GM12878 (cell line): ENCODE data around the gene HJV. TPM values are rescaled to one million over a fixed set of nuclear protein-coding genes. Genes with fewer than 3 reads are reported as not detected.
A peak's percentile ranks its signal among the peaks of the same experiment; 100 is the strongest.

Experiments
- ATAC-seq: fragments of 200-7000 bp; cut with Tn5 transposase; 3 replicates; pipeline ENCODE4 v1.9.1; 2020; ENCODE audit warnings: mild to moderate bottlenecking, moderate library complexity
- BruUV-seq: library from RNA; stranded (reverse); fragments of 400-500 nt; replicated peaks from 2 replicates; lab custom pipeline; 2021; lab: Mats Ljungman, UMichigan
- CTCF ChIA-PET: fragments of 300-600 bp; sonication (Branson Sonifier 250); formaldehyde crosslinking; extraction: SDS; loops from one replicate; lab custom pipeline; 2021; ENCODE audit warnings: inconsistent platforms; lab: Yijun Ruan, JAX
- POLR2A ChIA-PET: fragments of 350-600 bp; formaldehyde crosslinking; extraction: SDS; loops from one replicate; lab custom pipeline; 2021; ENCODE audit warnings: inconsistent platforms; lab: Charles Lee
- RAD21 ChIA-PET: fragments of 300-600 bp; sonication (Branson Sonifier 250); formaldehyde crosslinking; loops from one replicate; lab custom pipeline; 2023; ENCODE audit warnings: antibody characterized with exemption; ENCODE audit not compliant: unreplicated experiment; lab: Charles Lee
- SMC1A ChIA-PET: fragments of 300-600 bp; sonication (Branson Sonifier 250); formaldehyde crosslinking; loops from one replicate; lab custom pipeline; 2023; ENCODE audit not compliant: unreplicated experiment, uncharacterized antibody; lab: Charles Lee
- DNase-seq: peaks from one replicate; pipeline ENCODE4 v3.0.0-alpha.2; 2011; ENCODE audit warnings: low read depth, low spot score
- FAIRE-seq: peaks from 3 replicates; lab custom pipeline; 2011; peaks lifted over from hg19 to GRCh38; lab: Jason Lieb, UNC
- H2AFZ ChIP-seq: 2 replicates; pipeline ENCODE4 v1.6.0; 2011; ENCODE audit warnings: low read depth, low read length, control low read depth; ENCODE audit not compliant: control insufficient read depth
- H3K27ac ChIP-seq: 2 replicates; pipeline ENCODE4 v1.5.1; 2011; ENCODE audit warnings: control low read depth; ENCODE audit not compliant: control insufficient read depth, insufficient read depth
- H3K27me3 ChIP-seq, 2 experiments: replicated peaks in 1 of 2; 2 replicates each; pipeline versions ENCODE4 v1.6.0 to v1.6.1; 2011; ENCODE audit warnings: low read length in 1 of 2; ENCODE audit not compliant: control insufficient read depth in 2 of 2, insufficient read depth in 2 of 2
- H3K36me3 ChIP-seq, 2 experiments: 2 replicates each; pipeline ENCODE4 v1.5.1; 2011; ENCODE audit warnings: low read length in 1 of 2; ENCODE audit not compliant: control insufficient read depth in 2 of 2, insufficient read depth in 2 of 2
- H3K4me1 ChIP-seq: 2 replicates; pipeline ENCODE4 v1.6.1; 2011; ENCODE audit warnings: mild to moderate bottlenecking, low read length, moderate library complexity, mixed read lengths; ENCODE audit not compliant: control insufficient read depth, insufficient read depth
- H3K4me2 ChIP-seq: 2 replicates; pipeline ENCODE4 v1.6.0; 2011; ENCODE audit warnings: control low read depth; ENCODE audit not compliant: control insufficient read depth, insufficient read depth
- H3K4me3 ChIP-seq: fragments of 200-600 bp; sonication (generic); 2 replicates; pipeline ENCODE4 v1.5.1; 2016
- H3K79me2 ChIP-seq: 2 replicates; pipeline ENCODE4 v1.6.0; 2011; ENCODE audit warnings: low read length; ENCODE audit not compliant: control insufficient read depth, insufficient read depth
- H3K9ac ChIP-seq: 2 replicates; pipeline ENCODE4 v1.8.0; 2011; ENCODE audit warnings: low read length, control low read depth, mixed read lengths; ENCODE audit not compliant: control insufficient read depth, insufficient read depth
- H3K9me3 ChIP-seq: replicated peaks from 3 replicates; pipeline ENCODE4 v1.5.1; 2011; ENCODE audit warnings: mild to moderate bottlenecking, low read length; ENCODE audit not compliant: control insufficient read depth, insufficient read depth
- H4K20me1 ChIP-seq: 2 replicates; pipeline ENCODE4 v1.6.0; 2011; ENCODE audit not compliant: control insufficient read depth, insufficient read depth
- BCL3 ChIP-seq: IDR thresholded peaks from 2 replicates; pipeline ENCODE4 v1.6.1; 2011; ENCODE audit warnings: borderline replicate concordance, low read depth, mild to moderate bottlenecking, moderate library complexity, low read length; ENCODE audit not compliant: insufficient read depth, poor library complexity, severe bottlenecking
- EZH2 ChIP-seq: IDR thresholded peaks from 2 replicates; pipeline ENCODE4 v1.6.1; 2012; ENCODE audit warnings: low read depth, mild to moderate bottlenecking, control low read depth, inconsistent platforms, low read length, borderline replicate concordance; ENCODE audit not compliant: control insufficient read depth
- IRF4 ChIP-seq: IDR thresholded peaks from 2 replicates; pipeline ENCODE4 v1.6.1; 2011; ENCODE audit warnings: low read depth, low read length
- NR2C1 ChIP-seq: fragments of 450-650 bp; IDR thresholded peaks from 2 replicates; pipeline ENCODE4 v1.6.1; 2017; ENCODE audit warnings: antibody characterized with exemption, mild to moderate bottlenecking, moderate library complexity
- RAD51 ChIP-seq: fragments of 450-650 bp; IDR thresholded peaks from 2 replicates; pipeline ENCODE4 v1.6.1; 2016; ENCODE audit warnings: moderate library complexity, mild to moderate bottlenecking, inconsistent platforms
- SRF ChIP-seq, 2 experiments: IDR thresholded peaks; 2 replicates each; pipeline ENCODE4 v1.6.1; 2011; ENCODE audit warnings: low read depth in 2 of 2, low read length in 2 of 2, mild to moderate bottlenecking in 1 of 2, moderate library complexity in 1 of 2
- WGBS: methylation state at CpG from one replicate; pipeline ENCODE4 v1.1.6; 2016; ENCODE audit warnings: low lambda C conversion rate; ENCODE audit not compliant: insufficient replicate concordance, insufficient coverage; ENCODE audit errors: missing lambda C conversion rate; 5-methylcytosine and 5-hydroxymethylcytosine counted together
- in situ Hi-C: fragments of 300-500 bp; cut with MboI; formaldehyde crosslinking; loops from 9 replicates; pipeline ENCODE4 v1.14.3; 2018; ENCODE audit warnings: mixed read lengths
- intact Hi-C: fragments of 100-400 bp; cut with micrococcal nuclease; formaldehyde crosslinking; loops from one replicate; pipeline ENCODE4 v1.14.2; 2022; ENCODE audit not compliant: unreplicated experiment
- polyA plus RNA-seq, 11 experiments: library from polyadenylated mRNA; depleted of rRNA in 4 of 11; unstranded in 6 of 11; stranded (reverse) in 5 of 11; fragments of >200 nt; fragmentation: Nextera tagmentation in 4 of 11; fragmentation: Illumina TruSeq in 1 of 11; extraction: Ambion mirVana in 4 of 11; extraction: Trizol in 1 of 11; gene quantifications; 1 replicate in 1 of 11; 2 replicates in 10 of 11; pipeline versions ENCODE4 v1.2.1 to v1.2.3, GENCODE V29; 2011 to 2016; ENCODE audit warnings: inconsistent platforms in 2 of 11, missing spikeins in 2 of 11, low read depth in 1 of 11
- total RNA-seq, 4 experiments: library from RNA; depleted of rRNA in 3 of 4; stranded (reverse); fragments of >200 nt in 3 of 4; fragmentation: Illumina TruSeq in 1 of 4; extraction: Trizol in 1 of 4; gene quantifications; 2 replicates each; pipeline versions ENCODE4 v1.2.1 to v1.2.3, GENCODE V29; 2013 to 2021

Gene HJV
- total and polyA plus RNA-seq, 10 of the 15 experiments (the other 5 are each of a cell fraction or from before 2014, with no cell fraction given) = not detected

GRCh38 chr1:145986551-145986950, 35.0 kb downstream of the HJV start (continued):
- no peak for TF ChIP-seq NR2C1
- TF ChIP-seq IRF4 = no peak
- no peak for TF ChIP-seq EZH2
- TF ChIP-seq BCL3 = no peak

GRCh38 chr1:145985502-145986439, 35.8 kb downstream of the HJV start:
- ChIA-PET CTCF (interaction anchor here (1.1 to 1.4 kb wide), 3 partner anchors 21 to 79 kb away, joined by 3 to 4 read pairs (median 3); no protein-coding TSS in a partner anchor), RAD21 (no interaction called here), SMC1A (interaction anchor here (0.8 to 10.9 kb wide), 3 partner anchors 8 to 21 kb away, joined by 3 to 244 read pairs (median 5); partner anchors contain the start of gene TXNIP)
- Histone ChIP-seq H4K20me1 (no peaks in the 10 kb centered on the region), H3K4me1 (peaks cover 23% of the 10 kb centered on the region)
- no TSS peak for BruUV-seq
- TF ChIP-seq RAD51 (no peak), SRF (IDR thresholded peaks at IDR 0.05; ENCODE audit: low read depth in 2 of 2, low read length in 2 of 2) (peak in 1 of 2 experiments; percentile 59; a peak in 1 of 4 replicates)
- TF ChIP-seq, all 136 proteins: peak for 1
- in situ Hi-C loops (no loop called here), intact Hi-C loops (no loop called here)
- H3K36me3 ChIP-seq = no peaks in the 10 kb centered on the region
- DNase-seq (no peak), ATAC-seq (no peak), FAIRE-seq (no peak)
- WGBS = 76% methylated on average over 15 of the region's 15 CpGs
- no peaks in the 10 kb centered on the region for H3K79me2 ChIP-seq
- no peaks in the 10 kb centered on the region for H3K9me3 ChIP-seq
- POLR2A ChIA-PET = interaction anchor here (0.7 to 3.9 kb wide), 4 partner anchors 10 to 26 kb away, joined by 3 to 21 read pairs (median 6); partner anchors contain the start of gene TXNIP
- no peak overlapping the region for H3K9ac ChIP-seq
- no peak overlapping the region for H3K4me3 ChIP-seq
- H3K4me2 ChIP-seq = no peak overlapping the region
- peak overlapping the region; percentile 14; the same call in 1 of the 2 replicates for H3K27ac ChIP-seq
- H2AFZ ChIP-seq = no peak overlapping the region
- H3K27me3 ChIP-seq = no peaks in the 10 kb centered on the region
